H1 (cell line): ENCODE results near the gene SRCIN1. TPM values are rescaled to one million over a fixed set of nuclear protein-coding genes. Genes with fewer than 3 reads are reported as not detected.

Source experiments
- CTCF ChIA-PET: fragments of 300-600 bp; sonication (Branson Sonifier 250); formaldehyde crosslinking; loops from one replicate; lab custom pipeline; 2021; ENCODE audit not compliant: partially characterized antibody; lab: Charles Lee
- POLR2A ChIA-PET: fragments of 300-600 bp; sonication (Branson Sonifier 250); formaldehyde crosslinking; loops from one replicate; lab custom pipeline; 2021; ENCODE audit warnings: inconsistent platforms; ENCODE audit not compliant: partially characterized antibody; lab: Charles Lee
- DNase-seq, 2 experiments: peaks; one replicate each; pipeline versions ENCODE4 v3.0.0 to v3.0.0-alpha.2; 2010 to 2022; ENCODE audit warnings: low spot score in 2 of 2, low read depth in 1 of 2, mixed read lengths in 1 of 2
- FAIRE-seq: peaks from 2 replicates; lab custom pipeline; 2011; peaks lifted over from hg19 to GRCh38; lab: Jason Lieb, UNC
- H2AFZ ChIP-seq: 2 replicates; pipeline ENCODE4 v1.8.1; 2012; ENCODE audit warnings: low read length, inconsistent platforms
- H2AK5ac ChIP-seq: 2 replicates; pipeline ENCODE4 v1.6.1; 2013; ENCODE audit warnings: low read depth, low read length
- H2BK120ac ChIP-seq: replicated peaks from 2 replicates; pipeline ENCODE3; 2013; ENCODE audit warnings: low read depth, low read length, inconsistent platforms
- H2BK12ac ChIP-seq: 2 replicates; pipeline ENCODE4 v1.6.1; 2013; ENCODE audit warnings: low read depth, low read length
- H2BK15ac ChIP-seq: 2 replicates; pipeline ENCODE4 v1.6.1; 2013; ENCODE audit warnings: low read length
- H2BK20ac ChIP-seq: 2 replicates; pipeline ENCODE4 v1.6.1; 2013; ENCODE audit warnings: low read length
- H2BK5ac ChIP-seq: 2 replicates; pipeline ENCODE4 v1.6.1; 2013; ENCODE audit warnings: low read depth, low read length
- H3K14ac ChIP-seq: 2 replicates; pipeline ENCODE4 v1.6.1; 2013; ENCODE audit warnings: inconsistent platforms; ENCODE audit not compliant: insufficient read length
- H3K18ac ChIP-seq: 2 replicates; pipeline ENCODE4 v1.6.1; 2013; ENCODE audit warnings: low read length; ENCODE audit errors: extremely low read depth
- H3K23ac ChIP-seq: 2 replicates; pipeline ENCODE4 v1.6.1; 2013; ENCODE audit warnings: inconsistent platforms; ENCODE audit not compliant: insufficient read length
- H3K23me2 ChIP-seq: 2 replicates; pipeline ENCODE4 v1.6.1; 2013; ENCODE audit warnings: low read depth, low read length
- H3K27ac ChIP-seq: 2 replicates; pipeline ENCODE4 v1.6.1; 2011; ENCODE audit warnings: low read depth, low read length, inconsistent platforms
- H3K27me3 ChIP-seq, 4 experiments: replicated peaks in 1 of 4; 1 replicate in 1 of 4; 2 replicates in 3 of 4; pipeline versions ENCODE4 v1.6.1 to v1.8.1; 2011 to 2013; ENCODE audit warnings: low read length in 3 of 4, mild to moderate bottlenecking in 3 of 4, inconsistent platforms in 2 of 4, mixed read lengths in 2 of 4, moderate library complexity in 1 of 4; ENCODE audit not compliant: control insufficient read depth in 3 of 4, insufficient read depth in 3 of 4; ENCODE audit errors: extremely low read depth in 1 of 4
- H3K36me3 ChIP-seq, 4 experiments: 2 replicates each; pipeline versions ENCODE4 v1.6.1 to v1.8.1; 2011 to 2013; ENCODE audit warnings: mild to moderate bottlenecking in 4 of 4, low read length in 3 of 4, moderate library complexity in 2 of 4, control low read depth in 1 of 4, inconsistent platforms in 1 of 4; ENCODE audit not compliant: insufficient read depth in 4 of 4, control insufficient read depth in 2 of 4
- H3K4ac ChIP-seq: replicated peaks from 2 replicates; pipeline ENCODE3; 2013; ENCODE audit warnings: low read length, low read depth, mixed read lengths, inconsistent platforms; ENCODE audit not compliant: insufficient read length
- H3K4me1 ChIP-seq, 4 experiments: replicated peaks in 1 of 4; 1 replicate in 1 of 4; 2 replicates in 3 of 4; pipeline versions ENCODE4 v1.6.1 to v1.8.1; 2011 to 2013; ENCODE audit warnings: low read length in 3 of 4, inconsistent platforms in 2 of 4, mixed read lengths in 1 of 4; ENCODE audit not compliant: insufficient read depth in 4 of 4, control insufficient read depth in 3 of 4
- H3K4me2 ChIP-seq, 2 experiments: 2 replicates each; pipeline versions ENCODE4 v1.6.1 to v1.8.1; 2011 to 2013; ENCODE audit warnings: low read depth in 2 of 2, low read length in 2 of 2, control low read depth in 1 of 2, inconsistent platforms in 1 of 2, mild to moderate bottlenecking in 1 of 2; ENCODE audit not compliant: insufficient read depth in 1 of 2
- H3K4me3 ChIP-seq, 4 experiments: fragments of 200-600, 300-600 bp in 1 of 4; sonication (generic), shearing (Covaris generic), sonication (Bioruptor Twin) in 1 of 4; 2 replicates each; pipeline versions ENCODE4 v1.5.1 to v1.8.1; 2011 to 2016; ENCODE audit warnings: low read length in 4 of 4, low read depth in 3 of 4, control low read depth in 2 of 4, inconsistent platforms in 2 of 4, mild to moderate bottlenecking in 2 of 4, mixed read lengths in 1 of 4, moderate library complexity in 1 of 4; ENCODE audit not compliant: insufficient read depth in 2 of 4; ENCODE audit errors: extremely low read depth in 1 of 4
- H3K56ac ChIP-seq: replicated peaks from 2 replicates; pipeline ENCODE3; 2013; ENCODE audit warnings: low read depth, mild to moderate bottlenecking, mixed read lengths, low read length, inconsistent platforms; ENCODE audit not compliant: insufficient read length
- H3K79me1 ChIP-seq: 2 replicates; pipeline ENCODE4 v1.6.1; 2013; ENCODE audit warnings: low read depth, low read length, control low read depth
- H3K79me2 ChIP-seq, 2 experiments: 2 replicates each; pipeline versions ENCODE4 v1.6.1 to v1.8.1; 2012 to 2013; ENCODE audit warnings: low read length in 2 of 2, mild to moderate bottlenecking in 2 of 2, inconsistent platforms in 1 of 2; ENCODE audit not compliant: insufficient read depth in 2 of 2, control insufficient read depth in 1 of 2
- H3K9ac ChIP-seq, 4 experiments: replicated peaks in 1 of 4; 1 replicate in 1 of 4; 2 replicates in 3 of 4; pipeline versions ENCODE4 v1.6.1 to v1.8.1; 2011 to 2013; ENCODE audit warnings: low read depth in 3 of 4, low read length in 3 of 4, control low read depth in 2 of 4, mild to moderate bottlenecking in 2 of 4, moderate library complexity in 2 of 4, inconsistent platforms in 1 of 4; ENCODE audit errors: extremely low read depth in 1 of 4
- H3K9me3 ChIP-seq, 2 experiments: 2 replicates each; pipeline versions ENCODE4 v1.6.1 to v1.8.1; 2012 to 2013; ENCODE audit warnings: mild to moderate bottlenecking in 2 of 2, moderate library complexity in 2 of 2, control low read depth in 1 of 2, inconsistent platforms in 1 of 2, low read depth in 1 of 2, low read length in 1 of 2, mixed read lengths in 1 of 2; ENCODE audit not compliant: insufficient read depth in 2 of 2
- H4K20me1 ChIP-seq, 2 experiments: replicated peaks in 1 of 2; 2 replicates each; pipeline versions ENCODE3 to v1.8.1; 2011 to 2013; ENCODE audit warnings: inconsistent platforms in 2 of 2, low read length in 2 of 2, mild to moderate bottlenecking in 1 of 2; ENCODE audit not compliant: insufficient read depth in 2 of 2, control insufficient read depth in 1 of 2
- H4K5ac ChIP-seq: 2 replicates; pipeline ENCODE4 v1.6.1; 2013; ENCODE audit warnings: low read length, low read depth, mixed read lengths, inconsistent platforms; ENCODE audit not compliant: insufficient read length
- H4K8ac ChIP-seq: 2 replicates; pipeline ENCODE4 v1.8.0; 2013; ENCODE audit warnings: mild to moderate bottlenecking, moderate library complexity, low read length, inconsistent platforms; ENCODE audit not compliant: insufficient read depth; ENCODE audit errors: extremely low read depth
- H4K91ac ChIP-seq: replicated peaks from 2 replicates; pipeline ENCODE3; 2013; ENCODE audit warnings: low read length, mixed read lengths, inconsistent platforms; ENCODE audit not compliant: insufficient read length
- ASH2L ChIP-seq: fragments of 200-600, 300-600 bp; sonication (generic); IDR thresholded peaks from one replicate; pipeline ENCODE4 v1.7.1; 2017; ENCODE audit warnings: low read length
- CBX8 ChIP-seq: fragments of 300-800, 300-1000 bp; sonication (generic); IDR thresholded peaks from 2 replicates; pipeline ENCODE4 v1.7.1; 2016; ENCODE audit warnings: low read depth, low read length, borderline replicate concordance
- CREB1 ChIP-seq: IDR thresholded peaks from 2 replicates; pipeline ENCODE4 v1.6.1; 2012; ENCODE audit warnings: inconsistent platforms
- JUN ChIP-seq: IDR thresholded peaks from 2 replicates; pipeline ENCODE4 v1.6.1; 2011; ENCODE audit warnings: low read depth, mild to moderate bottlenecking, improper control_type of control experiment, low read length
- KDM4A ChIP-seq: IDR thresholded peaks from one replicate; pipeline ENCODE4 v1.7.1; 2012; ENCODE audit warnings: low read depth, mild to moderate bottlenecking, moderate library complexity, low read length, inconsistent platforms; ENCODE audit not compliant: severe bottlenecking
- MAFK ChIP-seq: IDR thresholded peaks from 2 replicates; pipeline ENCODE4 v1.6.1; 2012; ENCODE audit warnings: low read depth, mild to moderate bottlenecking, improper control_type of control experiment, low read length
- PHF8 ChIP-seq: fragments of 200-600 bp; sonication (generic); conservative IDR thresholded peaks from 2 replicates; pipeline ENCODE4 v1.7.1; 2012; ENCODE audit warnings: low read depth, mild to moderate bottlenecking, inconsistent platforms, low read length, moderate library complexity
- POLR2AphosphoS5 ChIP-seq: IDR thresholded peaks from 2 replicates; pipeline ENCODE4 v1.6.1; 2011; ENCODE audit warnings: low read depth, low read length
- POU5F1 ChIP-seq: IDR thresholded peaks from 2 replicates; pipeline ENCODE4 v1.6.1; 2011; ENCODE audit warnings: low read depth, mild to moderate bottlenecking, low read length, moderate library complexity
- RBBP5 ChIP-seq: IDR thresholded peaks from 2 replicates; pipeline ENCODE4 v1.7.1; 2012; ENCODE audit warnings: low read depth, mild to moderate bottlenecking, inconsistent platforms, low read length, moderate library complexity, borderline replicate concordance
- RXRA ChIP-seq: IDR thresholded peaks from 2 replicates; pipeline ENCODE4 v1.6.1; 2011; ENCODE audit warnings: low read depth, mild to moderate bottlenecking, low read length, moderate library complexity; ENCODE audit not compliant: insufficient read depth
- TAF1 ChIP-seq: IDR thresholded peaks from 2 replicates; pipeline ENCODE4 v1.6.1; 2011; ENCODE audit warnings: mild to moderate bottlenecking, low read depth, low read length
- WGBS, 2 experiments: shearing (Covaris generic) in 1 of 2; methylation state at CpG; one replicate each; pipeline versions ENCODE4 v1.1.6 to v1.1.7; 2013 to 2015; ENCODE audit warnings: low lambda C conversion rate in 2 of 2, mixed read lengths in 2 of 2, inconsistent platforms in 1 of 2, low coverage in 1 of 2, missing lambda C conversion rate in 1 of 2; ENCODE audit not compliant: insufficient replicate concordance in 2 of 2, insufficient coverage in 1 of 2, insufficient read length in 1 of 2; ENCODE audit errors: extremely low coverage in 1 of 2, missing lambda C conversion rate in 1 of 2; 5-methylcytosine and 5-hydroxymethylcytosine counted together
- polyA plus RNA-seq, 7 experiments: library from polyadenylated mRNA; depleted of rRNA in 3 of 7; stranded (reverse) in 5 of 7; unstranded in 2 of 7; fragments of >200 nt in 5 of 7; fragments of 200-250 nt in 2 of 7; gene quantifications; 1 replicate in 5 of 7; 2 replicates in 1 of 7; 4 replicates in 1 of 7; pipeline versions ENCODE4 v1.2.1 to v1.2.3, GENCODE V29; 2011 to 2013; ENCODE audit warnings: missing spikeins in 2 of 7, mixed read lengths in 2 of 7
- total RNA-seq: library from RNA; stranded (reverse); fragmentation: NEBNext Ultra II Directional; extraction: Animal tissue kit (Norgen Biotek cat#: 25700); gene quantifications from 2 replicates; pipeline ENCODE4 v1.2.1, GENCODE V29; 2021
- TF ChIP-seq, protein P1 (sequence below): IDR thresholded peaks from 2 replicates; pipeline ENCODE4 v1.6.1; 2012; ENCODE audit warnings: inconsistent platforms

The SRCIN1 gene
- total and polyA plus RNA-seq, 2 of the 8 experiments (the other 6 are each of a cell fraction or from before 2014, with no cell fraction given): 2.8 to 3.8 TPM

DNA sequence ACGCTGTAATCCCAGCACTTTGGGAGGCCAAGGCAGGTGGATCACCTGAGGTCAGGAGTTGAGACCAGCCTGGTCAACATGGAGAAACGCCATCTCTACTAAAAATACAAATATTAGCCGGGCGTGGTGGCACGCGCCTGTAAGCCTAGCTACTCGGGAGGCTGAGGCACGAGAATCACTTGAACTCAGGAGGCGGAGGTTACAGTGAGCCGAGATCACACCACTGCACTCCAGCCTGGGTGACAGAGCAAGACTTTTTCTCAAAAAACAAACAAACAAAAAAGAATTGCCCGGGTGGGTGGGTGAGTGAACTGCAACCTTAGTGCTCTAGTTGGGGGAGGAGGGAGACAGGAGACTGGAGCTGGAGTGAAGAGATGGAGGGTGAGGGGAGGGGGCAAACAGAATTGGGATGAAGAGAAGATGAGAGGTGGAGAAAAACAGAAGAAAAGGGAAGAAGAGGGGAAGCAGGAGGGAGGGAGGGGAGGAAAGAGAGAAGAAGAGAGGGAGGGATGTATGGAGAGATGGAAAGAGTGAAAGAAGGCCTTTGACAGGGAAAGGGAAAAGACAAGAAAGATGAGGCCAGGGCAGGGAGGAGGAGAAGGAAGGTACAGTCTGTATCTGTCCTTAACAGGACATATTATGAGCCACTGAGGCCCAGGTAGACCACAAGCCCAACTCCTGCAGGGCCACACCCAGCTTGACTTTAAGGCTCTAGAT, 5.5 kb upstream of the SRCIN1 start:
- no peak overlapping the region for H4K8ac ChIP-seq
- H3K4me3 ChIP-seq: no peak overlapping the region
- no peak overlapping the region; the same call in 1 of the 2 replicates for H3K18ac ChIP-seq
- H2BK5ac ChIP-seq: peak overlapping the region; percentile 36; the same call in 1 of the 2 replicates
- H3K9ac ChIP-seq: no peak overlapping the region
- no peak for FAIRE-seq
- H3K36me3 ChIP-seq: no peaks in the 10 kb centered on the region
- no peaks in the 10 kb centered on the region for H3K79me2 ChIP-seq
- peaks cover 0 to 5% (median 1%) of the 10 kb centered on the region in 4 experiments; a peak in 3 of 7 replicates for H3K27me3 ChIP-seq
- peaks cover 0 to 10% of the 10 kb centered on the region in 2 experiments; a peak in 2 of 4 replicates for H3K9me3 ChIP-seq
- H2BK12ac ChIP-seq: peak overlapping the region; percentile 75; the same call in 1 of the 2 replicates
- H3K4me1 ChIP-seq: peaks cover 28 to 37% (median 34%) of the 10 kb centered on the region in 4 experiments
- peak overlapping the region; percentile 34; the same call in 1 of the 2 replicates for H2BK15ac ChIP-seq
- no peak overlapping the region for H4K5ac ChIP-seq
- H3K23me2 ChIP-seq: peaks cover 6% of the 10 kb centered on the region; the same call in 1 of the 2 replicates
- H3K27ac ChIP-seq: no peak overlapping the region
- H4K91ac ChIP-seq: peak overlapping the region; percentile 5
- no peak for DNase-seq
- no peak overlapping the region for H2AFZ ChIP-seq
- no peak overlapping the region for H3K4ac ChIP-seq
- no peak overlapping the region for H2BK120ac ChIP-seq
- H3K23ac ChIP-seq: no peak overlapping the region
- H3K79me1 ChIP-seq: no peaks in the 10 kb centered on the region
- H3K56ac ChIP-seq: no peak overlapping the region
- no peaks in the 10 kb centered on the region for H4K20me1 ChIP-seq
- H3K14ac ChIP-seq: no peak overlapping the region
- no peak overlapping the region; the same call in 1 of the 2 replicates for H2AK5ac ChIP-seq
- H3K4me2 ChIP-seq: no peak overlapping the region
- ChIA-PET CTCF (interaction anchor here (1.0 to 30.7 kb wide), 5 partner anchors 9 to 53 kb away, joined by 5 to 795 read pairs (median 6); partner anchors contain the start of gene EPOP), POLR2A (interaction anchor here (1.3 to 1.8 kb wide), 3 partner anchors 10 to 95 kb away, joined by 3 to 6 read pairs (median 3); no protein-coding TSS in a partner anchor)
- 89% methylated on average over 11 of the region's 11 CpGs; no CpG with 5 or more reads in 1 of the 2 experiments for WGBS, 2 experiments
- peak overlapping the region; percentile 10 for H2BK20ac ChIP-seq
- TF ChIP-seq RXRA (no peak), ASH2L (no peak), POLR2AphosphoS5 (no peak), CBX8 (no peak), POU5F1 (no peak), MAFK (no peak), CREB1 (no peak), KDM4A (no peak), PHF8 (no peak), RBBP5 (no peak), JUN (no peak), TAF1 (no peak)
- TF ChIP-seq, protein P1, sequence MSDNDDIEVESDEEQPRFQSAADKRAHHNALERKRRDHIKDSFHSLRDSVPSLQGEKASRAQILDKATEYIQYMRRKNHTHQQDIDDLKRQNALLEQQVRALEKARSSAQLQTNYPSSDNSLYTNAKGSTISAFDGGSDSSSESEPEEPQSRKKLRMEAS: no peak
